T-helper 2 cell (primary cell): Measurements from ENCODE around the gene TXLNG.
A peak's percentile ranks its signal among the peaks of the same experiment; 100 is the strongest.

Experiments used
- DNase-seq, 5 experiments: peaks; one replicate each; pipeline versions ENCODE4 v3.0.0 to v3.0.0-alpha.2; 2012 to 2022

Gene TXLNG

GRCh38 chrX:16839219-16839851 is 53.1 kb downstream of the TXLNG start:
- no peak for DNase-seq

DNA sequence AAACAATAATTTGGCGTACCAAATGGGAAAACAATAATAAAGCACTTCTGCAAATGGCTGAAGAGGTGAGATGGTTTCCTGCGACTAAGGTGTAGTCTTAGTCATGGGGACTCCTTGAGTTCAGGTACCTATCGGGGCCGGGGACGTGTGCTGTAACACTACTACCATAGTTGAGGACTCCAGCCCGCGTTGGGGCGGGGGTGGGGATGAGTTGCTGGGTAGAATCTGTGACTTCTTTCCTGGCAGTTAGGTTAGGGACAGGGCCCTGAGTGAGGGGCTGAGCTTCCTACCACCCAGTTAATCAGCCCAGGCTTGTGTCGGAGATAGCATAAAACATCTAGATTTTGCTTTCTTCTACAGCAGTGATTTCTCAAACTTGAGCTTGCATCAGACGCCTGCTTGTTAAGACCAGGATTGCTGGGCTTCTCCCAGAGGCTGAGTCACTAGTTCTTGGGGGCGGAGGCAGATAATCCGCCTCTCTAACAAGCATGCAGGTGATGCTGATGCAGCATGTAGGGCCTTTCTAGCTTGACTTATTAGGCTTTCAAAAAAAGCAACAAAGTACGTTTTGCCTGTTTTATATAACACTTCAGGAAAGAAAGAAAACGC is 53.7 kb downstream of the TXLNG start:
- no peak for DNase-seq

DNA sequence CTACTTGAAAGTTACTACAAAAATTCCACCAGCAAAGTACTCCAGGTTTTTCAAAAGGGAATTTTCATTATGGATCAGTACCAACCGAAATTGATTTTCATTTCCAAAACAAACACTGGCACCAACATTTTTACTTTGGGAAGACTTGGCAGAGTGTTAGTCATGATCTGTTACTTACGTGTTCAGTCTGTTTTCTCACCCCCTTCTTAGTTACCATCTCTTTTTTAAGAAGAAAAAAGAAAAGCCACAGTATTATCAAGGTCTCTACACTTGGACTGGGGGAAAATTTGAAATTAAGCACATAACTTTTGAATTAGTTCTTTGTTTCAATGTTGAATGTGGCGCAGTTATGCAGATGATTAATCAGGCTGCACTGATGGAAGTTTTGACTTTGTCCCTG is 56.4 kb downstream of the TXLNG start:
- DNase-seq, result no peak

DNA sequence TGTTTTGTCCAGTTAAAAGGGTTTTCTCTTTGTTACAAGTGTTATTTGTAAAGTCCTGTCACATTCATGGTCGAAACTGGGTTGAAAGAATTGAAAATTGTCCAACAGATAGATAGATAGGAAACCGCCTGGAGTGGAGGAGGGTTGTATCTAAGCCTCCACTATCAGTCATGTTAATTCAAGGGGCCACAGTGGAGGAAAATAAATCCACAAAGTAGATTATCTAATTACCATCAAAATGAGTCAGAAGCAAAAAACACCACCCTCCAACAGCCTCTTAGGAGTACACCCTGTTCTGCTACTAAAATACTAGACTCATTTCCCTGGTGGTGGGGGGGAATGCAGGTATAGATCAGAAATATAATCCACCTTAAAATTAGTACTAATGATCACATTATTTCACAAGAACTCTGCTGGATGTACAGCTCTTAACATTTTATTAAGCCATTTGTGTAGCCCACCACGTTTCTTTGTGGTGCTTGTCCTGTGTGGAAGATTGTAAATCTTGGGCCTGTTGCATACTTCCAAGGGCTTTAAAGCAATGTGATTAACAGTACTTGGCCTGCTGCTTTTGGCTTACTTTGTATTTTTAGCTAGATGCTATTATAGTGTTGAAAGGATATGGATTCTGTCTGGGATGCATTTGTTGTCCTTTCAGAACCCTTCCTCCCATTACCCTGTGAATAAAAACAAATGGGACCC is 57.1 kb downstream of the TXLNG start:
- no peak for DNase-seq

- no peak for DNase-seq
These were observed 59.4 kb downstream of the TXLNG start for GRCh38 chrX:16845686-16846085.

GRCh38 chrX:16848541-16848940 is 62.3 kb downstream of the TXLNG start:
- no peak for DNase-seq

DNA sequence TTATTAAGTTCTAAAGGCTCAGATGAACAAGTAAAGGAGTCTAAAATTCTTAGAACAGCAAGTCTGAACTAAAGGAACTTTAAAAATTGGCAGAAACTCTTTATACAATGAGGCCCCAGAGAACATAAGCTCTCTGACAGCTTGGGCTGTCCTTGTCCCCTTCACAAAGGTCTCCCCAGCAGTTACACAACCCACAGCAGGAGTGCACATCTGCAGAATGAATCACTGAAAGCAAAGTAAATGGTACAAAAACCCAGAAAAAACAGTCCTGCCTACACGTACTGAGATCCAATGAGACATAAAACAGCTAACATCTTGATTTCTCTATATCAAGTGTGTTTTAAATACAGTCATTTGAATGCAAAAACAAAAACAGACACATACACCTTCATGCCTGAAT is 65.2 kb downstream of the TXLNG start:
- DNase-seq, result no peak

GRCh38 chrX:16851827-16852226 is 65.6 kb downstream of the TXLNG start:
- DNase-seq, result no peak

GRCh38 chrX:16852617-16853179 is 66.4 kb downstream of the TXLNG start:
- DNase-seq, result peak in 1 of 5 experiments; percentile 14

GRCh38 chrX:16853537-16853936 is 67.3 kb downstream of the TXLNG start:
- DNase-seq, result no peak

DNA sequence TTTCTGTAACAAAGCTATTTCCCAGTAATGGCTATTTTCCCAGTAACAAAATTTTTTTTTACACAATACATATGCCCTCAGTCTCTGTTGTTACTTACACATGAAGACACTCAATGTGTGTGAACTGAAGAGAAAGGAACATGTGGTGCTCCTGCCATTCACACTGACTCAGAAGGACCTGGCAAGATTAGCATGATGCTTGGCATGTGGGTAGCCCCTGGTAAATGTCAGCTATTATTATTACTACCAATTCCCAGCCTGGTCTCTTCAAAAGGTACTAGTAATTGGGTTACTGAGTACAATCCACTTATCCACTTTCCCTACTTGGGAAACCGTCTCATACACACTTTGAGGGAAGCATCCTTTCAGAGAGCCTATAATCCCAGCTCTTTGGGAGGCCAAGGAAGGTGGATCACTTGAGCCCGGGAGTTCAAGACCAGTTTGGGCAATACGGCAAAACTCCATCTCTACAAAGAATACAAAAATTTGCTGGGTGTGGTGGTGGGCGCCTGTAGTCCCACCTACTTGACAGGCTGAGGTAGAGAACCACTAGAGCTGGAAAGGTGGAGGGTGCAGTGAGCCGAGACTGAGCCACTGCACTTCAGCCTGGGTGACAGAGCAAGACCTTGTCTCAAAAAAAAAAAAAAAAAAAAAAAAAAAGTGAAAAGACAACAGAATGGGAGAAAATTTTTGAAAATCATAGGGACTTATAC is 69.3 kb downstream of the TXLNG start:
- DNase-seq, result no peak

- peak in 1 of 5 experiments; percentile 13 for DNase-seq
These were observed 69.8 kb downstream of the TXLNG start for GRCh38 chrX:16856076-16856404.

- no peak for DNase-seq
These were observed 70.5 kb downstream of the TXLNG start for GRCh38 chrX:16856744-16857143.

GRCh38 chrX:16862829-16863228 is 76.6 kb downstream of the TXLNG start:
- DNase-seq, result no peak

DNA sequence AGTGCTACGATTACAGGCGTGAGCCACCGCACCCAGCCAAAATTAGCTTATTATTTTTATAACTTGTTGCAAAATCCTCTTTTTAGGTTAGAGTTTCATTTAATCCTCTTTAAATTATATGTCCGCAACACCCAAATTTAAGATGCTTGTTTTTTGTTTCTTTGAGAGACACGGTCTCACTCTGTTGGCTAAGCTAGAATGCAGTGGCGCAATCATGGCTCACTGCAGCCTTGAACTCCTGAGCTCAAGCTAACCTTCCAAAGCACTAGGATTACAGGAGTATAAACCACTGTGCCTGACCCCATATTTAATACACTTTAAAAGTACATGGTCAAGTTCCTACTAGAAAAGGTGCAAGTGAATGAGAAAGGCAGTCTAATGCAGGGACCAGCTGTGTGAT is 81.7 kb downstream of the TXLNG start:
- no peak for DNase-seq

GRCh38 chrX:16868920-16869319 is 82.7 kb downstream of the TXLNG start:
- peak in 1 of 5 experiments; percentile 36 for DNase-seq

GRCh38 chrX:16869393-16870094 is 83.3 kb downstream of the TXLNG start:
- peak; percentile 7 to 78 (median 43) for DNase-seq

DNA sequence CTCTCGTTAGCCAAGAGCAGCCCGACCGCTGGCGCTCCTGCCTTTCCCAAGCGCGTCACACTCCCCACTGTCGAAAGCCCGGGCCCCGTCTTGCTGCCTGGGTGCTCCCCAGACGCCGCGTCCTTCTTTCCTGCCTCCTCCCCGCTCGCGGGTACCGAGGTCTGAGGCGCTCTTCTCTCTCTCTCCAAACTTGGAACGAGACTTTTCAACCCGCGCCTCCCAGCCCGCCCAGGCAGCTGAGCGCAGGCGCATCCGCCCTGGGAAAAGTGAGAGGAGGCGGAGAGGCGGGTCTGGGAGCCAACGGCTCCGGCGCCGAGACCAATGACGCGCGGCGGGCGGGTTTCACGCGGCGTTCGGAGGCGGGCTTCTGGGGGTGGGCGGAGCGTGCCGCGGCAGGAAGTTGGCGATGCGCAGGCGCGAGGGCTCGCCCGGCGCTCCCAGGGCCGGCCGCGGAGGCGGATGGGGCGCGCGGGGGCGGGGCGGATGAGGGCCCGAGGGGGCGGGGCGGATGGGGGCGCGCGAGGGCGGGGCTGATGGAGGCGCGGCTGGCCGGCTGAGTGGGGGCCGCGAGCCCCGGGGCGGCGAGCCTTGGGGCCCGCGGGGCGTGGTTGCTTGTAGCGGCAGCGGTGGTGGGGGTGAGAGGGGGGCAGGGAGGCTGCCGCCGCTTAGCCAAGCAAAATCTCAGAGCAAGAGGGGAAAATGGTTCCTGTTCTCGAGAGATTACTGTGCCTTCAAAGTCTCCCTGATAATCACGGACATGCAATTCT is 84.0 kb downstream of the TXLNG start, which contains the start of gene RBBP7:
TSS of gene RBBP7 (minus strand) at position 268 of the 767 bp plus-strand sequence. CDS start 309 bp downstream, outside the sequence.
- peak; percentile 80 to 96 (median 87) for DNase-seq

GRCh38 chrX:16870862-16871815 is 84.9 kb downstream of the TXLNG start:
- DNase-seq, result peak in 1 of 5 experiments; percentile 16

DNA sequence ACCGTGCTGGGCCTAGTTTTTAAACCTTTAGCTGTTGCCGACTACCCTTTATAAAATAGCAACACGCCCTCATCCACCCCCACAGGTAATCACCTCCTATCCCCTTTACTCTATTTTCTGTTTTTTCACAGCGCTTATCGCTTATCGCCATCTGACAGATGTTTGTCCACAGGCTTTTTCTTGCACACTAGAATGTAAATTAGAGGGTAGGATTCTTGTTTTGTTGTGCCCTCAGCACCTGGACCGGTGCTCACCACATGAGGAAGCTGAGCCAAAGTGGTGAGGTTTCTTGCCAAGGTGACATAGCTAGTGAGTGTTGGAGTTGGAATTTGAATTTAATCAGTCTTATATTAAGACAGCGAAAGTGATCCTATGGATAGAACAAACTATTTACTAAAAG is 86.8 kb downstream of the TXLNG start:
- DNase-seq, result no peak
